Glutamatergic neuron (in vitro differentiated cells): Measurements from ENCODE around the gene KIF6. TPM values are rescaled to one million over a fixed set of nuclear protein-coding genes. Genes with fewer than 3 reads are reported as not detected.

Source experiments
- DNase-seq: peaks from one replicate; pipeline ENCODE4 v3.0.0; 2022
- H3K27ac Mint-ChIP-seq: one replicate; pipeline ENCODE4 v1.8.0; 2020; ENCODE audit warnings: mild to moderate bottlenecking, mixed read lengths, inconsistent platforms; ENCODE audit not compliant: unreplicated experiment
- H3K27me3 Mint-ChIP-seq: one replicate; pipeline ENCODE4 v1.8.0; 2020; ENCODE audit warnings: mild to moderate bottlenecking, moderate library complexity, mixed read lengths, inconsistent platforms; ENCODE audit not compliant: unreplicated experiment
- H3K36me3 Mint-ChIP-seq: one replicate; pipeline ENCODE4 v1.8.0; 2020; ENCODE audit warnings: mild to moderate bottlenecking, mixed read lengths, inconsistent platforms; ENCODE audit not compliant: unreplicated experiment
- H3K4me1 Mint-ChIP-seq: one replicate; pipeline ENCODE4 v1.8.0; 2020; ENCODE audit warnings: mild to moderate bottlenecking, low read depth, mixed read lengths, inconsistent platforms; ENCODE audit not compliant: unreplicated experiment
- H3K4me3 Mint-ChIP-seq: one replicate; pipeline ENCODE4 v1.8.0; 2020; ENCODE audit warnings: mild to moderate bottlenecking, mixed read lengths, inconsistent platforms; ENCODE audit not compliant: unreplicated experiment
- H3K9me3 Mint-ChIP-seq: one replicate; pipeline ENCODE4 v1.8.0; 2020; ENCODE audit warnings: mild to moderate bottlenecking, moderate library complexity, mixed read lengths, inconsistent platforms; ENCODE audit not compliant: unreplicated experiment
- CTCF ChIP-seq: fragments of 200-600 bp; sonication (generic); IDR thresholded peaks from one replicate; pipeline ENCODE4 v1.5.0; 2021; ENCODE audit not compliant: partially characterized antibody, unreplicated experiment
- total RNA-seq: library from RNA; stranded (reverse); fragmentation: NEBNext Ultra II Directional; extraction: Animal tissue kit (Norgen Biotek cat#: 25700); gene quantifications from one replicate; pipeline ENCODE4 v1.2.1, GENCODE V29; 2021; ENCODE audit not compliant: unreplicated experiment

Gene KIF6
- total RNA-seq, 1 donor from 2014 or later, result 1.1 TPM

GRCh38 chr6:39380837-39381549, 344.2 kb downstream of the KIF6 start:
- no peak for TF ChIP-seq CTCF
- Mint-ChIP-seq H3K9me3 (no peaks in the 10 kb centered on the region), H3K36me3 (no peaks in the 10 kb centered on the region), H3K27ac (no peak overlapping the region), H3K27me3 (peaks cover 2% of the 10 kb centered on the region), H3K4me1 (no peaks in the 10 kb centered on the region), H3K4me3 (no peak overlapping the region)
- DNase-seq, result no peak

- H3K36me3 Mint-ChIP-seq, result no peaks in the 10 kb centered on the region
- peaks cover 2% of the 10 kb centered on the region for H3K27me3 Mint-ChIP-seq
- H3K9me3 Mint-ChIP-seq, result no peaks in the 10 kb centered on the region
- H3K4me3 Mint-ChIP-seq, result no peak overlapping the region
- DNase-seq, result no peak
- no peak for TF ChIP-seq CTCF
- no peak overlapping the region for H3K27ac Mint-ChIP-seq
- H3K4me1 Mint-ChIP-seq, result no peaks in the 10 kb centered on the region
Measured at GRCh38 chr6:39378960-39379425, 346.2 kb downstream of the KIF6 start.

DNA sequence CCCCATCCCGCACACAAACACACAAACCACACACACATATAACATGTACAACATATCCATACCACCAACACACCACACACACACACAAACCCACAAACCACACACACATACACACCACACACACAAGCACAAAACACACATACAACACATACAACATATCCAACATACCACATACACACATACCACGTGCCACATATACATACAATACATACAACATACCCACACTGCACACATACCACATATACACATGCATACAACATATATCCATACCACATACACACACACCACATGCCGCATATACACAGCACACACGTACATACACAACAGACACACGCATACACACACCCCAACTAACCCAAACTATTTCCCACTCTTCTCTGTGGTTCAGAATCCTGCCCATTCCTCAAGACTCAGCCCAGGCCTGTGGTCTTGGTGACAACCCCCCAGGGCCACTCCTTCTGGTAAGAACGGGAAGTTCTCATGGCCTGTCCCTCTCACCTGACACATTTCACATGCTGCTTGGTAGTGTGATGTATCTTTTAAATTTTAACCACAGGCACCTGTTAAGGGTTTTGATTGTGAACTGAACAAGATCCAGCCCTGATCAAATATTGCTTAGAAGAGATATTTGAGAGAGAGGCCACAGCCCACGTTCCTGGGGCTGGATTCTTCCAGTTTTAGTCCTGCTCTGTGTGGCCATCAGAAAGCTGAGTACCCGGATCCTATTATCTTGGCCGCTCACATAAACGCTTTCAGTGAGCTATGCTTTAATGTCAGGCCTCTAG, 346.8 kb downstream of the KIF6 start:
- Mint-ChIP-seq H3K27me3 (peaks cover 2% of the 10 kb centered on the region), H3K4me1 (no peaks in the 10 kb centered on the region)
- no peak for TF ChIP-seq CTCF

DNA sequence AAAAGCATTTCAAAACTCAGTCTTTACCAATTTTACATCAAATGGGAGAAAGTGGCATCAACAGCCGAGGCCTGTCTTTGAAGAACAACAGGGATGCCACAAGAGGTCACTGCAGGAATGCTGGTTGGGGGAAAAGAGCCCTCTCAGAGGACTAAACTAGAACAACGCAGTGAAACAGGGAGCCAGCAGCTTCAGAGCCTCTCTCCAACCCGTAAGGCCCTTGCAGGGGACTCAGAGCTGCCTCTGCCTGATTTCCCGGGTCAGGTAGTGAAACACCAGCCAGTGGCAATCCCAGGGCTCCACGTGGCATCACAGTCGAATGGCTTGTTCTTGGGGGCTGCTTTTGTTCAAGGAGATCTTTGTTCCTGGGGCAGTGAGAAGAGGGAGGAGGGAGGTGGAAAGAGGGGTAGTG, 347.7 kb downstream of the KIF6 start:
- Mint-ChIP-seq H3K4me1 (no peaks in the 10 kb centered on the region), H3K4me3 (no peak overlapping the region), H3K27me3 (peaks cover 2% of the 10 kb centered on the region), H3K9me3 (peaks cover 2% of the 10 kb centered on the region), H3K27ac (no peak overlapping the region), H3K36me3 (no peaks in the 10 kb centered on the region)
- peak; percentile 56 for DNase-seq
- no peak for TF ChIP-seq CTCF

More for the DNA sequence above, 346.8 kb downstream of the KIF6 start:
- Mint-ChIP-seq H3K27ac (no peak overlapping the region), H3K36me3 (no peaks in the 10 kb centered on the region), H3K4me3 (no peak overlapping the region), H3K9me3 (no peaks in the 10 kb centered on the region)
- DNase-seq, result no peak

DNA sequence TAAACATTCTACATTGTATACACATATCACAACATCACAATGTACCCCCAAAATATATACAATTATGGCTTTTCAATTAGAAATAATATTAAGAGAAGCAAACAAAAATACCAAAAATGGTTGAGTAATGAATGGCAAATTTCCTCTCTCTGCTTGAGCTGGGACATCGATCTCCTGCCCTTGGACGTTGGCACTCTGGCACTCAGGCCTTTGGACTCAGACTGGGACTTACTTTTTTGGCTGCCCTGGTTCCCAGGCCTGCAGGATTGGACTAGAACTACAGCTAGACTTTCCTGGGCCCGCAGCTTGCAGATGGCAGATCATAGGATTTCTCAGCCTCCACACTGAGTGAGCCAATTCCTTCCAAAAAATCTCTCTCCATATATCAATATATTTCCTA, 349.8 kb downstream of the KIF6 start:
- no peaks in the 10 kb centered on the region for H3K4me1 Mint-ChIP-seq
- no peaks in the 10 kb centered on the region for H3K36me3 Mint-ChIP-seq
- H3K27me3 Mint-ChIP-seq, result peaks cover 2% of the 10 kb centered on the region
- H3K4me3 Mint-ChIP-seq, result no peak overlapping the region
- DNase-seq, result no peak
- no peak overlapping the region for H3K27ac Mint-ChIP-seq
- peaks cover 2% of the 10 kb centered on the region for H3K9me3 Mint-ChIP-seq
- TF ChIP-seq CTCF, result no peak
